Measurements from ENCODE around the gene ZFP69B. TPM values are rescaled to one million over a fixed set of nuclear protein-coding genes. Genes with fewer than 3 reads are reported as not detected.
A peak's percentile ranks its signal among the peaks of the same experiment; 100 is the strongest.

The ZFP69B gene
- total and polyA plus RNA-seq, 10 of the 15 experiments (the other 5 are each of a cell fraction or from before 2014, with no cell fraction given) = 1.3 to 5.7 (median 3.4) TPM

DNA sequence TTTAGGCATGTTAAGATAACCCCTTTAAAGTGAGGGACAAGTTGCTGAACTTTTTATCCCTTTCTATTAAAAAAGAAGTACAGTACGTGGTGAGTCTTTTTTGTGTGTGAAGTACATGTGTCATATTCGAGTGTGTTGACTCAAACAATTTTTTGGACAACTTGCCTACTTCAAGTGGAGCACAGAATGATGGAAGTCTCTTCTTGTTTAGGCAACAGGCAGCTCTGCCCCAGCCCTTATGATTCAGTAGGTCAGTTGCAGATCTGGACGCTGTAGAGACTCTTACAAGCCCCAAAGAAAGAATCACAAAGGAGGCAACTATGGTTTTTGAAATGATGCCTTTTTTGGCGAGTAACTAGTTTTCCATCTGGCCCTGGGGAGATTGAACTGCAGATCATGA, 14.4 kb upstream of the ZFP69B start (continued):
- TF ChIP-seq ZNF384 (IDR thresholded peaks at IDR 0.05; ENCODE audit: borderline replicate concordance, low read depth, low read length) (no peak), ZNF24 (IDR thresholded peaks at IDR 0.05) (no peak), ATF7 (IDR thresholded peaks at IDR 0.05; ENCODE audit: low read depth) (no peak)

DNA sequence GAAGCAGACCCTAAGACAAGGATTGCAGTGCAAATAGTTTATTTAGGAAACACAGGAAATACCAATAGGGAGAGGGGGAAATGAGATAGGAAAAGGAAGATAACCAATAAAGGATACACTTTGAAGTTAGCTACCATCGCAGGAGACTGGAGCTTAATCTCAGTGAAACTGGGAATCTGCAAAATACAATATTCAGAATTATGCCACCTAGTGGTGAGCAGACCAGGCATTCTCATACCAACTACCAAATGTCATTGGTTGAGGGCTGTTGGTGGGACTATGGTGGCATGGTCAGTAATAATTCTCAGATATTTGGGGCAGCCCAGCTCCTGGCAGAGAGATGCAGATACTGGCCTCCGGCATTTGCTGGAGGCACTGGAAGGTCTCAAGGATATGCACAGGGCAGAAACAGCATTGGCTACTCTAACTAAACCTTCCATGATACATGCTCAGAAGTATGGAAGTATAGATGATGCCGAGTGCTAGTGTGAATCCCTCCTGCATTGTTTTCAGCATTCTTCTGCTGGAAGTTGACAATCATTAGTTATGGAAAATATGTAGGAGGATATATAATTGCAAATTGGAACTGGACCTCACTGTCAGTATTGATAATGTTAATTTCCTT, 11.8 kb upstream of the ZFP69B start:
- Histone ChIP-seq H3K4me1 (ENCODE audit: control insufficient read depth, insufficient read depth, low read length) (no peaks in the 10 kb centered on the region), H3K27ac (ENCODE audit: control insufficient read depth, insufficient read depth) (no peak overlapping the region), H4K20me1 (ENCODE audit: control insufficient read depth, insufficient read depth) (no peaks in the 10 kb centered on the region), H3K36me3 (ENCODE audit: control insufficient read depth in 2 of 2, insufficient read depth in 2 of 2, low read length in 1 of 2) (no peaks in the 10 kb centered on the region), H3K27me3 (replicated peaks in 1 of 2; ENCODE audit: control insufficient read depth in 2 of 2, insufficient read depth in 2 of 2, low read length in 1 of 2) (no peaks in the 10 kb centered on the region), H2AFZ (ENCODE audit: control insufficient read depth, low read depth, low read length) (no peak overlapping the region), H3K4me2 (ENCODE audit: control insufficient read depth, insufficient read depth) (no peak overlapping the region), H3K79me2 (ENCODE audit: control insufficient read depth, insufficient read depth, low read length) (no peaks in the 10 kb centered on the region), H3K4me3 (no peak overlapping the region), H3K9ac (ENCODE audit: control insufficient read depth, insufficient read depth, low read length) (no peak overlapping the region), H3K9me3 (replicated peaks; ENCODE audit: control insufficient read depth, insufficient read depth, low read length) (no peaks in the 10 kb centered on the region; the same call in 1 of the 3 replicates)
- POLR2A ChIA-PET = interaction anchor here (0.6 kb wide), 1 partner anchor 253 kb away, joined by 4 read pairs; no protein-coding TSS in a partner anchor
- peak; percentile 84 for ATAC-seq
- SMC1A ChIA-PET (ENCODE audit: uncharacterized antibody, unreplicated experiment) = interaction anchor here (0.7 to 2.7 kb wide), 14 partner anchors 10 to 351 kb away, joined by 3 to 12 read pairs (median 4); partner anchors contain the start of gene ZFP69B
- FAIRE-seq = no peak
- intact Hi-C loops (cut with micrococcal nuclease; ENCODE audit: unreplicated experiment) (loop anchor here (1.0 kb wide), 1 partner anchor 294 kb away; no protein-coding TSS in a partner anchor), in situ Hi-C loops (cut with MboI) (no loop called here)
- CTCF ChIA-PET = interaction anchor here (0.5 to 3.5 kb wide), 29 partner anchors 9 to 329 kb away, joined by 3 to 40 read pairs (median 4); partner anchors contain the start of gene ZFP69B
- WGBS (ENCODE audit: insufficient coverage, insufficient replicate concordance, low lambda C conversion rate, missing lambda C conversion rate) = 67% methylated on average over 3 of the region's 3 CpGs
- no TSS peak for BruUV-seq (replicated peaks)
- RAD21 ChIA-PET (ENCODE audit: unreplicated experiment) = interaction anchor here (0.7 to 2.1 kb wide), 2 partner anchors 285 to 294 kb away, joined by 3 to 10 read pairs; no protein-coding TSS in a partner anchor
- DNase-seq (ENCODE audit: low read depth, low spot score) = no peak
- TF ChIP-seq SMC3 (IDR thresholded peaks at IDR 0.05; ENCODE audit: borderline replicate concordance, low read length) = peak; percentile 55; the same call in 1 of the 2 replicates
- no peak for TF ChIP-seq ZNF274 (IDR thresholded peaks at IDR 0.05; ENCODE audit: insufficient read depth, insufficient read length)
- no peak for TF ChIP-seq CBFB (IDR thresholded peaks at IDR 0.05; ENCODE audit: low read depth)
- TF ChIP-seq RAD21 (IDR thresholded peaks at IDR 0.05; ENCODE audit: insufficient read depth, low read depth, low read length) = peak; percentile 35; the same call in 1 of the 2 replicates
- TF ChIP-seq, protein P1, sequence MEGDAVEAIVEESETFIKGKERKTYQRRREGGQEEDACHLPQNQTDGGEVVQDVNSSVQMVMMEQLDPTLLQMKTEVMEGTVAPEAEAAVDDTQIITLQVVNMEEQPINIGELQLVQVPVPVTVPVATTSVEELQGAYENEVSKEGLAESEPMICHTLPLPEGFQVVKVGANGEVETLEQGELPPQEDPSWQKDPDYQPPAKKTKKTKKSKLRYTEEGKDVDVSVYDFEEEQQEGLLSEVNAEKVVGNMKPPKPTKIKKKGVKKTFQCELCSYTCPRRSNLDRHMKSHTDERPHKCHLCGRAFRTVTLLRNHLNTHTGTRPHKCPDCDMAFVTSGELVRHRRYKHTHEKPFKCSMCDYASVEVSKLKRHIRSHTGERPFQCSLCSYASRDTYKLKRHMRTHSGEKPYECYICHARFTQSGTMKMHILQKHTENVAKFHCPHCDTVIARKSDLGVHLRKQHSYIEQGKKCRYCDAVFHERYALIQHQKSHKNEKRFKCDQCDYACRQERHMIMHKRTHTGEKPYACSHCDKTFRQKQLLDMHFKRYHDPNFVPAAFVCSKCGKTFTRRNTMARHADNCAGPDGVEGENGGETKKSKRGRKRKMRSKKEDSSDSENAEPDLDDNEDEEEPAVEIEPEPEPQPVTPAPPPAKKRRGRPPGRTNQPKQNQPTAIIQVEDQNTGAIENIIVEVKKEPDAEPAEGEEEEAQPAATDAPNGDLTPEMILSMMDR (IDR thresholded peaks at IDR 0.05 in 2 of 3, conservative IDR thresholded peaks at IDR 0.05 in 1 of 3; ENCODE audit: control insufficient read depth in 2 of 3, extremely low read depth in 1 of 3, insufficient read depth in 1 of 3, low read depth in 3 of 3, low read length in 3 of 3) = peak; percentile 48 to 63 (median 53)
- TF ChIP-seq, protein P2, sequence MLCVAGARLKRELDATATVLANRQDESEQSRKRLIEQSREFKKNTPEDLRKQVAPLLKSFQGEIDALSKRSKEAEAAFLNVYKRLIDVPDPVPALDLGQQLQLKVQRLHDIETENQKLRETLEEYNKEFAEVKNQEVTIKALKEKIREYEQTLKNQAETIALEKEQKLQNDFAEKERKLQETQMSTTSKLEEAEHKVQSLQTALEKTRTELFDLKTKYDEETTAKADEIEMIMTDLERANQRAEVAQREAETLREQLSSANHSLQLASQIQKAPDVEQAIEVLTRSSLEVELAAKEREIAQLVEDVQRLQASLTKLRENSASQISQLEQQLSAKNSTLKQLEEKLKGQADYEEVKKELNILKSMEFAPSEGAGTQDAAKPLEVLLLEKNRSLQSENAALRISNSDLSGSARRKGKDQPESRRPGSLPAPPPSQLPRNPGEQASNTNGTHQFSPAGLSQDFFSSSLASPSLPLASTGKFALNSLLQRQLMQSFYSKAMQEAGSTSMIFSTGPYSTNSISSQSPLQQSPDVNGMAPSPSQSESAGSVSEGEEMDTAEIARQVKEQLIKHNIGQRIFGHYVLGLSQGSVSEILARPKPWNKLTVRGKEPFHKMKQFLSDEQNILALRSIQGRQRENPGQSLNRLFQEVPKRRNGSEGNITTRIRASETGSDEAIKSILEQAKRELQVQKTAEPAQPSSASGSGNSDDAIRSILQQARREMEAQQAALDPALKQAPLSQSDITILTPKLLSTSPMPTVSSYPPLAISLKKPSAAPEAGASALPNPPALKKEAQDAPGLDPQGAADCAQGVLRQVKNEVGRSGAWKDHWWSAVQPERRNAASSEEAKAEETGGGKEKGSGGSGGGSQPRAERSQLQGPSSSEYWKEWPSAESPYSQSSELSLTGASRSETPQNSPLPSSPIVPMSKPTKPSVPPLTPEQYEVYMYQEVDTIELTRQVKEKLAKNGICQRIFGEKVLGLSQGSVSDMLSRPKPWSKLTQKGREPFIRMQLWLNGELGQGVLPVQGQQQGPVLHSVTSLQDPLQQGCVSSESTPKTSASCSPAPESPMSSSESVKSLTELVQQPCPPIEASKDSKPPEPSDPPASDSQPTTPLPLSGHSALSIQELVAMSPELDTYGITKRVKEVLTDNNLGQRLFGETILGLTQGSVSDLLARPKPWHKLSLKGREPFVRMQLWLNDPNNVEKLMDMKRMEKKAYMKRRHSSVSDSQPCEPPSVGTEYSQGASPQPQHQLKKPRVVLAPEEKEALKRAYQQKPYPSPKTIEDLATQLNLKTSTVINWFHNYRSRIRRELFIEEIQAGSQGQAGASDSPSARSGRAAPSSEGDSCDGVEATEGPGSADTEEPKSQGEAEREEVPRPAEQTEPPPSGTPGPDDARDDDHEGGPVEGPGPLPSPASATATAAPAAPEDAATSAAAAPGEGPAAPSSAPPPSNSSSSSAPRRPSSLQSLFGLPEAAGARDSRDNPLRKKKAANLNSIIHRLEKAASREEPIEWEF (IDR thresholded peaks at IDR 0.05; ENCODE audit: insufficient replicate concordance, low read depth, low read length) = no peak
- TF ChIP-seq, protein P3, sequence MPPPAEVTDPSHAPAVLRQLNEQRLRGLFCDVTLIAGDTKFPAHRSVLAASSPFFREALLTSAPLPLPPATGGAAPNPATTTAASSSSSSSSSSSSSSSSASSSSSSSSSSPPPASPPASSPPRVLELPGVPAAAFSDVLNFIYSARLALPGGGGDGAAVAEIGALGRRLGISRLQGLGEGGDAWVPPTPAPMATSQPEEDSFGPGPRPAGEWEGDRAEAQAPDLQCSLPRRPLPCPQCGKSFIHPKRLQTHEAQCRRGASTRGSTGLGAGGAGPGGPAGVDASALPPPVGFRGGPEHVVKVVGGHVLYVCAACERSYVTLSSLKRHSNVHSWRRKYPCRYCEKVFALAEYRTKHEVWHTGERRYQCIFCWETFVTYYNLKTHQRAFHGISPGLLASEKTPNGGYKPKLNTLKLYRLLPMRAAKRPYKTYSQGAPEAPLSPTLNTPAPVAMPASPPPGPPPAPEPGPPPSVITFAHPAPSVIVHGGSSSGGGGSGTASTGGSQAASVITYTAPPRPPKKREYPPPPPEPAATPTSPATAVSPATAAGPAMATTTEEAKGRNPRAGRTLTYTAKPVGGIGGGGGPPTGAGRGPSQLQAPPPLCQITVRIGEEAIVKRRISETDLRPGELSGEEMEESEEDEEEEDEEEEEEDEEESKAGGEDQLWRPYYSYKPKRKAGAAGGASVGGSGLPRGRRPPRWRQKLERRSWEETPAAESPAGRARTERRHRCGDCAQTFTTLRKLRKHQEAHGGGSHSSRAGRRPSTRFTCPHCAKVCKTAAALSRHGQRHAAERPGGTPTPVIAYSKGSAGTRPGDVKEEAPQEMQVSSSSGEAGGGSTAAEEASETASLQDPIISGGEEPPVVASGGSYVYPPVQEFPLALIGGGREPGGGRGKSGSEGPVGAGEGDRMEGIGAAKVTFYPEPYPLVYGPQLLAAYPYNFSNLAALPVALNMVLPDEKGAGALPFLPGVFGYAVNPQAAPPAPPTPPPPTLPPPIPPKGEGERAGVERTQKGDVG (CRISPR knock-in tag; IDR thresholded peaks at IDR 0.05) = no peak
- TF ChIP-seq SMARCA5 (IDR thresholded peaks at IDR 0.05) = no peak

Data from GM12878 (cell line).